GM12874 (cell line): Measurements from ENCODE around the gene NHERF2.

Experiments used
- CTCF ChIP-seq: IDR thresholded peaks from 2 replicates; pipeline ENCODE4 v1.5.1; 2011; ENCODE audit warnings: low read depth, mild to moderate bottlenecking, control low read depth, low read length, moderate library complexity; ENCODE audit not compliant: insufficient read depth

Gene NHERF2

DNA sequence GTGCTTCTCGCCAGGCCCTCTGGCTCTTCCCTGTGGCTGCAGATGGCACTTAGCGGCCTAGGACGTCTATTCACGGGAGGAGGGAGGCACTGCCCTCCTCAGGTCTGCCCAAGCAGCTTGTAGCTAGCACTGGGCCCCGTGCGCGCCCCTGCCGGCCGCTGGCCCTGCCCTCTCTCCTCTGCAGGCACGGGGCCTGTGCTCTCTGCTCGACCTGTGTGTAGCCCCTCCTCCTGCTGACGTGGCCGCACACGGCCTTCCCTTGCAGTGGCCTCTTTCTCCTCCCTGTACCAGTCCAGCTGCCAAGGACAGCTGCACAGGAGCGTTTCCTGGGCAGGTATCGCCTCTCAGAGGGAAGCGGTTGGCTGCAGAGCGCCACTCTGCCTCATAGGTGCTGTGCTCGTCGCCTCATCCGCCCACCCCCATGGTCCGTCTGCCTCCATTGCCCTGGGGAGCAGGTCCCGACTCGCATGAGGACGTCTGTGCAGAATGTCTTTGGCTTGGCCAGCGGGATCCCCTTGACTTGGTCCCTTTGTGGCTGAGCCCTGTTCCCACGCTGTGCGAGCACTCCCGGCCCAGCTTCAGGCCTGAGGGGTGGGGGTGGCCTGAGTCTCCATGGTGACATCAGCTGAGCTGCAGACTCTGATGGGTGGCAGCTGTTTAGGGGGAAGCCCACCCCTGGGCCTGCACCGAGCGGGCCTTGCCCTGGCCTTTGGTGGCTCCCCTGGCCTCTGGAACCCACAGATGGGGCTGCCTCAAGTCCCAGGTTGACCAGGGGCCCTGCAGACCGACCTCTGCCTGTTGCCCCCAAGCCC is 55.7 kb downstream of the NHERF2 start:
- no peak for TF ChIP-seq CTCF

DNA sequence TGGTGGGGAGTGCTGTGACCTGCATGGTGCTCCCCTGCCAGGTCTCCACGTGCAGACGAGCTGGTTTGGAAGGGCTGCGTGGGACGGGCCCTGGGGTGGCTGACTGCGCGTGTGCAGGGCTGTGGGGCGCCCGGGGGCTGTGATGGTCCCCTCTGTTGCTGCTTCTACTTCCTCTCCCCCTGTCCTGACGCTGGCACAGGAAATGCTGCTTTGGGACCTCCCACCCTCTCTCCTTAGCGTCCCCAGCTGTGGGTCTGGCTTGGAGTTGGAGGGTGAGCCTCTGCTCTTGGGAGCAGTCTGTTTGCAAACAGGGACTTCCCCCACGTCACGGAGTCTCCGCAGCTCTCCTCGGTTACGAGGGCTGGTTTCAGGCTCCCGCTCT is 56.3 kb downstream of the NHERF2 start:
- no peak for TF ChIP-seq CTCF

- no peak for TF ChIP-seq CTCF
These were observed 56.7 kb downstream of the NHERF2 start for GRCh38 chr16:2083409-2083808.

DNA sequence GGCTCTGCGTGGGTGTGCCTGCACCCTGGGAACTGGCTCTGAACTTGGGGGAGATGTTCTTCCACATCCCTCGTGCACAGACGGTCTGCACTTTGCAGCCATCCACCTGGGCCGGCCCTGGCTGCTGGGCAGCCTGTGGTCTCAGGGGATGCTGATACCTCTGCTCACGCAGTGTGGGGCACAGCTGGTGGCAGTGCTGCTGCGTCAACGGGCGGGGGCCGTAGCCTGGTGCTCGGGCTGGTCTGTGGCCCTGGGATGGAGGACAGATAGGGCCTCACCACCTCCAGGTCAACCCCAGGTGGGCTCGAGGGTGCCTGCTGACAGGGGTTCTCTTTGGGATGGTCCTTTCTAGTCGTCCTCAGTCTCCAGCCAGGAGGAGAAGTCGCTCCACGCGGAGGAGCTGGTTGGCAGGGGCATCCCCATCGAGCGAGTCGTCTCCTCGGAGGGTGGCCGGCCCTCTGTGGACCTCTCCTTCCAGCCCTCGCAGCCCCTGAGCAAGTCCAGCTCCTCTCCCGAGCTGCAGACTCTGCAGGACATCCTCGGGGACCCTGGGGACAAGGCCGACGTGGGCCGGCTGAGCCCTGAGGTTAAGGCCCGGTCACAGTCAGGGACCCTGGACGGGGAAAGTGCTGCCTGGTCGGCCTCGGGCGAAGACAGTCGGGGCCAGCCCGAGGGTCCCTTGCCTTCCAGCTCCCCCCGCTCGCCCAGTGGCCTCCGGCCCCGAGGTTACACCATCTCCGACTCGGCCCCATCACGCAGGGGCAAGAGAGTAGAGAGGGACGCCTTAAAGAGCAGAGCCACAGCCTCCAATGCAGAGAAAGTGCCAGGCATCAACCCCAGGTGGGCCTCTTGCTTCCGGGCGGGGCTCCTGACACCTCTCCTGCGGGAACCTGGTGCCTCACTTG is 57.4 kb downstream of the NHERF2 start:
- no peak for TF ChIP-seq CTCF

DNA sequence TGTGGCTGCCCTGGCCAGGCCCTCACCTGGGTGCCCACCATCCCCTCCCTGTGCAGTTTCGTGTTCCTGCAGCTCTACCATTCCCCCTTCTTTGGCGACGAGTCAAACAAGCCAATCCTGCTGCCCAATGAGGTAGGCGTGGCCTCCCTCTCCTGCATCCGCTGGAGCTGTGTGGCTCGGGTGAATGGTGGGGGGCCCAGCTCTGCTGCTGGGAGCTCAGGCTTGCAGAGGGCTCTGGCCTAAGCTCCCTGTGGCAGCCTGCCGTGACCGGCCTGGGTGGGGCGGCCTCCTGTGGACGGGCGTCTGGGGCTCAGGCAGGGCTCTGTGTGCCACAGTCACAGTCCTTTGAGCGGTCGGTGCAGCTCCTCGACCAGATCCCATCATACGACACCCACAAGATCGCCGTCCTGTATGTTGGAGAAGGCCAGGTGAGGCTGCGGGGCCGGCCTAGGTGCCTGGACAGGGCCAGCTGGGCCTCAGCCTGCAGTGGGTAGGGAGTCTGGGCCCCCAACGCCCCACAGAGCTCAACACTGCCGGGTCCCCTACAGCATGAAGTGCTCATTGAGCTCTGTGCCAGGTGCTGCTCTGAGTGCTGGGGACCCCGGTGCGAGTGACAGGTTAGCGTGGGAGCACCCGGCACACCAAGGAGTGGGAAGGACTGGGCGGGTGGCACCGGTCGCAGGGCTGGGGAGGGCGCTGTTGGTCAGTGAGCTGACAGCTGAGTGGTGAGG is 58.4 kb downstream of the NHERF2 start:
- TF ChIP-seq CTCF, result no peak

DNA sequence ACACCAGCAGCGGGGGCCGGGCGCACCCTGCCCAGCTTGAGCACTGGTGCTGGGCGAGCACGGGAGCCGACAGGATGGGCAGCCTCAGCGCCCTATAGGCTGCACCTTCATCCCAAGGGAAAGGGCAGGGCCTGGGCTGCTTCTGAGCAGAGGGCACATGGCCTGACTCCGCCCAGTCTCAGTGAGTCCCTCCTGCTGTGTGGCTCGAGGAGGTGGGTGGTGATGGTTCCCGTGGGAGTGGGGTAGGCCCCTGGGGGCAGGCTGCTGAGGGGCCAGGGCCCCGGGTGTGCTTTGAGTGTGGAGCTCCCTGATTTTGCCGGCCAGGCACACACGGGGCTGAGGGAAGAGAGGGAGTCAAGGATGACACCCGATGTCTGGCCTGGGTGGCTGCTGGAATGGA is 59.0 kb downstream of the NHERF2 start:
- no peak for TF ChIP-seq CTCF
